DOHH2 (cell line): ENCODE results near the gene ARPC1B.

Experiments
- CTCF ChIP-seq: fragments of 200-600 bp; sonication (generic); IDR thresholded peaks from one replicate; pipeline ENCODE4 v1.5.1; 2014; ENCODE audit warnings: antibody characterized with exemption, mild to moderate bottlenecking, low read depth, low read length; ENCODE audit not compliant: poor library complexity, severe bottlenecking
- EZH2phosphoT487 ChIP-seq: fragments of 200-600 bp; sonication (generic); IDR thresholded peaks from 2 replicates; pipeline ENCODE4 v1.6.1; 2017; ENCODE audit warnings: borderline replicate concordance, mild to moderate bottlenecking, antibody characterized with exemption, low read length, moderate library complexity, mixed read lengths

GRCh38 chr7:99395616-99396327 lies 21.2 kb downstream of the ARPC1B start:
- TF ChIP-seq CTCF (no peak), EZH2phosphoT487 (no peak)
